ENCODE results near the gene TACR1.
"Not testable (repeated sequence)": the region's sequence is repeated elsewhere in the genome, so short reads cannot be mapped to it uniquely, and the experiment has no call there.

The TACR1 gene

GRCh38 chr2:75195076-75195691, 4.1 kb downstream of the TACR1 start:
- in situ Hi-C loops (cut with MboI; ENCODE audit: low sequenced_read_pairs) = no loop called here

- in situ Hi-C loops (cut with MboI; ENCODE audit: low sequenced_read_pairs) = no loop called here
Observed at GRCh38 chr2:75194184-75194868, 5.0 kb downstream of the TACR1 start.

GRCh38 chr2:75192496-75192895, 6.8 kb downstream of the TACR1 start:
- in situ Hi-C loops (cut with MboI; ENCODE audit: low sequenced_read_pairs) = no loop called here

- in situ Hi-C loops (cut with MboI; ENCODE audit: low sequenced_read_pairs) = no loop called here
Observed at GRCh38 chr2:75190271-75190990, 8.9 kb downstream of the TACR1 start.

GRCh38 chr2:75186821-75187220, 12.5 kb downstream of the TACR1 start:
- in situ Hi-C loops (cut with MboI; ENCODE audit: low sequenced_read_pairs) = no loop called here

- in situ Hi-C loops (cut with MboI; ENCODE audit: low sequenced_read_pairs) = no loop called here
Observed at GRCh38 chr2:75182606-75183005, 16.7 kb downstream of the TACR1 start.

- in situ Hi-C loops (cut with MboI; ENCODE audit: low sequenced_read_pairs) = no loop called here
Observed at GRCh38 chr2:75180476-75180875, 18.8 kb downstream of the TACR1 start.

- in situ Hi-C loops (cut with MboI; ENCODE audit: low sequenced_read_pairs) = no loop called here
Observed at GRCh38 chr2:75177427-75177826, 21.9 kb downstream of the TACR1 start.

GRCh38 chr2:75175456-75175855, 23.9 kb downstream of the TACR1 start:
- in situ Hi-C loops (cut with MboI; ENCODE audit: low sequenced_read_pairs) = no loop called here

- in situ Hi-C loops (cut with MboI; ENCODE audit: low sequenced_read_pairs) = no loop called here
Observed at GRCh38 chr2:75174981-75175380, 24.3 kb downstream of the TACR1 start.

- in situ Hi-C loops (cut with MboI; ENCODE audit: low sequenced_read_pairs) = no loop called here
Observed at GRCh38 chr2:75174519-75174918, 24.8 kb downstream of the TACR1 start.

GRCh38 chr2:75173740-75174139, 25.6 kb downstream of the TACR1 start:
- in situ Hi-C loops (cut with MboI; ENCODE audit: low sequenced_read_pairs) = no loop called here

GRCh38 chr2:75171423-75171822, 27.9 kb downstream of the TACR1 start:
- in situ Hi-C loops (cut with MboI; ENCODE audit: low sequenced_read_pairs) = not testable (repeated sequence)

GRCh38 chr2:75170889-75171288, 28.4 kb downstream of the TACR1 start:
- in situ Hi-C loops (cut with MboI; ENCODE audit: low sequenced_read_pairs) = no loop called here

GRCh38 chr2:75168186-75168585, 31.1 kb downstream of the TACR1 start:
- in situ Hi-C loops (cut with MboI; ENCODE audit: low sequenced_read_pairs) = no loop called here

GRCh38 chr2:75166491-75166890, 32.8 kb downstream of the TACR1 start:
- in situ Hi-C loops (cut with MboI; ENCODE audit: low sequenced_read_pairs) = no loop called here

GRCh38 chr2:75162897-75163296, 36.4 kb downstream of the TACR1 start:
- in situ Hi-C loops (cut with MboI; ENCODE audit: low sequenced_read_pairs) = no loop called here

GRCh38 chr2:75162259-75162658, 37.1 kb downstream of the TACR1 start:
- in situ Hi-C loops (cut with MboI; ENCODE audit: low sequenced_read_pairs) = no loop called here

- in situ Hi-C loops (cut with MboI; ENCODE audit: low sequenced_read_pairs) = no loop called here
Observed at GRCh38 chr2:75157435-75157834, 41.9 kb downstream of the TACR1 start.

GRCh38 chr2:75155115-75155514, 44.2 kb downstream of the TACR1 start:
- in situ Hi-C loops (cut with MboI; ENCODE audit: low sequenced_read_pairs) = no loop called here

GRCh38 chr2:75153221-75153620, 46.1 kb downstream of the TACR1 start:
- in situ Hi-C loops (cut with MboI; ENCODE audit: low sequenced_read_pairs) = no loop called here

GRCh38 chr2:75152243-75152642, 47.1 kb downstream of the TACR1 start:
- in situ Hi-C loops (cut with MboI; ENCODE audit: low sequenced_read_pairs) = not testable (repeated sequence)

All from HL-60/S4 treated with phorbol 12-myristate 13-acetate at 8.2 ng/mL for 4 days and 3 days (cell line).